Measurements from ENCODE around the gene ORMDL1. TPM values are rescaled to one million over a fixed set of nuclear protein-coding genes. Genes with fewer than 3 reads are reported as not detected.

The ORMDL1 gene
- total and polyA plus RNA-seq, 2 of the 13 experiments (the other 11 are each of a cell fraction or from before 2014, with no cell fraction given): 67.5 to 160 TPM

- TF ChIP-seq, protein P1, sequence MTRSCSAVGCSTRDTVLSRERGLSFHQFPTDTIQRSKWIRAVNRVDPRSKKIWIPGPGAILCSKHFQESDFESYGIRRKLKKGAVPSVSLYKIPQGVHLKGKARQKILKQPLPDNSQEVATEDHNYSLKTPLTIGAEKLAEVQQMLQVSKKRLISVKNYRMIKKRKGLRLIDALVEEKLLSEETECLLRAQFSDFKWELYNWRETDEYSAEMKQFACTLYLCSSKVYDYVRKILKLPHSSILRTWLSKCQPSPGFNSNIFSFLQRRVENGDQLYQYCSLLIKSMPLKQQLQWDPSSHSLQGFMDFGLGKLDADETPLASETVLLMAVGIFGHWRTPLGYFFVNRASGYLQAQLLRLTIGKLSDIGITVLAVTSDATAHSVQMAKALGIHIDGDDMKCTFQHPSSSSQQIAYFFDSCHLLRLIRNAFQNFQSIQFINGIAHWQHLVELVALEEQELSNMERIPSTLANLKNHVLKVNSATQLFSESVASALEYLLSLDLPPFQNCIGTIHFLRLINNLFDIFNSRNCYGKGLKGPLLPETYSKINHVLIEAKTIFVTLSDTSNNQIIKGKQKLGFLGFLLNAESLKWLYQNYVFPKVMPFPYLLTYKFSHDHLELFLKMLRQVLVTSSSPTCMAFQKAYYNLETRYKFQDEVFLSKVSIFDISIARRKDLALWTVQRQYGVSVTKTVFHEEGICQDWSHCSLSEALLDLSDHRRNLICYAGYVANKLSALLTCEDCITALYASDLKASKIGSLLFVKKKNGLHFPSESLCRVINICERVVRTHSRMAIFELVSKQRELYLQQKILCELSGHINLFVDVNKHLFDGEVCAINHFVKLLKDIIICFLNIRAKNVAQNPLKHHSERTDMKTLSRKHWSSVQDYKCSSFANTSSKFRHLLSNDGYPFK (CRISPR knock-in tag; IDR thresholded peaks at IDR 0.05; ENCODE audit: borderline replicate concordance): peak; percentile 95; the same call in 1 of the 2 replicates
- TF ChIP-seq, protein P2, sequence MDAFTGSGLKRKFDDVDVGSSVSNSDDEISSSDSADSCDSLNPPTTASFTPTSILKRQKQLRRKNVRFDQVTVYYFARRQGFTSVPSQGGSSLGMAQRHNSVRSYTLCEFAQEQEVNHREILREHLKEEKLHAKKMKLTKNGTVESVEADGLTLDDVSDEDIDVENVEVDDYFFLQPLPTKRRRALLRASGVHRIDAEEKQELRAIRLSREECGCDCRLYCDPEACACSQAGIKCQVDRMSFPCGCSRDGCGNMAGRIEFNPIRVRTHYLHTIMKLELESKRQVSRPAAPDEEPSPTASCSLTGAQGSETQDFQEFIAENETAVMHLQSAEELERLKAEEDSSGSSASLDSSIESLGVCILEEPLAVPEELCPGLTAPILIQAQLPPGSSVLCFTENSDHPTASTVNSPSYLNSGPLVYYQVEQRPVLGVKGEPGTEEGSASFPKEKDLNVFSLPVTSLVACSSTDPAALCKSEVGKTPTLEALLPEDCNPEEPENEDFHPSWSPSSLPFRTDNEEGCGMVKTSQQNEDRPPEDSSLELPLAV (CRISPR knock-in tag; conservative IDR thresholded peaks at IDR 0.05; ENCODE audit: low read depth): no peak
- TF ChIP-seq ZNF720 (CRISPR knock-in tag; IDR thresholded peaks at IDR 0.05) (peak; percentile 21; the same call in 1 of the 2 replicates), GFI1 (CRISPR knock-in tag; IDR thresholded peaks at IDR 0.05; ENCODE audit: borderline replicate concordance) (peak; percentile 85), ZNF235 (CRISPR knock-in tag; IDR thresholded peaks at IDR 0.05; ENCODE audit: borderline replicate concordance) (peak; percentile 93; the same call in 1 of the 2 replicates), MXI1 (IDR thresholded peaks at IDR 0.05; ENCODE audit: borderline replicate concordance, low read depth, low read length) (peak; percentile 91; the same call in 1 of the 3 replicates), ZNF792 (CRISPR knock-in tag; IDR thresholded peaks at IDR 0.05) (peak; percentile 81), ZKSCAN8 (CRISPR knock-in tag; IDR thresholded peaks at IDR 0.05; ENCODE audit: borderline replicate concordance) (no peak), KLF11 (CRISPR knock-in tag; IDR thresholded peaks at IDR 0.05) (peak; percentile 52; the same call in 1 of the 2 replicates), ZNF337 (CRISPR knock-in tag; IDR thresholded peaks at IDR 0.05; ENCODE audit: borderline replicate concordance, low read depth) (peak; percentile 98), NFRKB (IDR thresholded peaks at IDR 0.05) (no peak), ADNP (CRISPR knock-in tag; IDR thresholded peaks at IDR 0.05) (no peak), ZNF704 (CRISPR knock-in tag; IDR thresholded peaks at IDR 0.05; ENCODE audit: borderline replicate concordance) (peak; percentile 87; the same call in 1 of the 2 replicates), ATF7-NPFF (CRISPR knock-in tag; IDR thresholded peaks at IDR 0.05; ENCODE audit: low read depth) (peak; percentile 88)
- TF ChIP-seq, protein P3, sequence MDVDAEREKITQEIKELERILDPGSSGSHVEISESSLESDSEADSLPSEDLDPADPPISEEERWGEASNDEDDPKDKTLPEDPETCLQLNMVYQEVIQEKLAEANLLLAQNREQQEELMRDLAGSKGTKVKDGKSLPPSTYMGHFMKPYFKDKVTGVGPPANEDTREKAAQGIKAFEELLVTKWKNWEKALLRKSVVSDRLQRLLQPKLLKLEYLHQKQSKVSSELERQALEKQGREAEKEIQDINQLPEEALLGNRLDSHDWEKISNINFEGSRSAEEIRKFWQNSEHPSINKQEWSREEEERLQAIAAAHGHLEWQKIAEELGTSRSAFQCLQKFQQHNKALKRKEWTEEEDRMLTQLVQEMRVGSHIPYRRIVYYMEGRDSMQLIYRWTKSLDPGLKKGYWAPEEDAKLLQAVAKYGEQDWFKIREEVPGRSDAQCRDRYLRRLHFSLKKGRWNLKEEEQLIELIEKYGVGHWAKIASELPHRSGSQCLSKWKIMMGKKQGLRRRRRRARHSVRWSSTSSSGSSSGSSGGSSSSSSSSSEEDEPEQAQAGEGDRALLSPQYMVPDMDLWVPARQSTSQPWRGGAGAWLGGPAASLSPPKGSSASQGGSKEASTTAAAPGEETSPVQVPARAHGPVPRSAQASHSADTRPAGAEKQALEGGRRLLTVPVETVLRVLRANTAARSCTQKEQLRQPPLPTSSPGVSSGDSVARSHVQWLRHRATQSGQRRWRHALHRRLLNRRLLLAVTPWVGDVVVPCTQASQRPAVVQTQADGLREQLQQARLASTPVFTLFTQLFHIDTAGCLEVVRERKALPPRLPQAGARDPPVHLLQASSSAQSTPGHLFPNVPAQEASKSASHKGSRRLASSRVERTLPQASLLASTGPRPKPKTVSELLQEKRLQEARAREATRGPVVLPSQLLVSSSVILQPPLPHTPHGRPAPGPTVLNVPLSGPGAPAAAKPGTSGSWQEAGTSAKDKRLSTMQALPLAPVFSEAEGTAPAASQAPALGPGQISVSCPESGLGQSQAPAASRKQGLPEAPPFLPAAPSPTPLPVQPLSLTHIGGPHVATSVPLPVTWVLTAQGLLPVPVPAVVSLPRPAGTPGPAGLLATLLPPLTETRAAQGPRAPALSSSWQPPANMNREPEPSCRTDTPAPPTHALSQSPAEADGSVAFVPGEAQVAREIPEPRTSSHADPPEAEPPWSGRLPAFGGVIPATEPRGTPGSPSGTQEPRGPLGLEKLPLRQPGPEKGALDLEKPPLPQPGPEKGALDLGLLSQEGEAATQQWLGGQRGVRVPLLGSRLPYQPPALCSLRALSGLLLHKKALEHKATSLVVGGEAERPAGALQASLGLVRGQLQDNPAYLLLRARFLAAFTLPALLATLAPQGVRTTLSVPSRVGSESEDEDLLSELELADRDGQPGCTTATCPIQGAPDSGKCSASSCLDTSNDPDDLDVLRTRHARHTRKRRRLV (CRISPR knock-in tag; IDR thresholded peaks at IDR 0.05): peak; percentile 94
- TF ChIP-seq, protein P4, sequence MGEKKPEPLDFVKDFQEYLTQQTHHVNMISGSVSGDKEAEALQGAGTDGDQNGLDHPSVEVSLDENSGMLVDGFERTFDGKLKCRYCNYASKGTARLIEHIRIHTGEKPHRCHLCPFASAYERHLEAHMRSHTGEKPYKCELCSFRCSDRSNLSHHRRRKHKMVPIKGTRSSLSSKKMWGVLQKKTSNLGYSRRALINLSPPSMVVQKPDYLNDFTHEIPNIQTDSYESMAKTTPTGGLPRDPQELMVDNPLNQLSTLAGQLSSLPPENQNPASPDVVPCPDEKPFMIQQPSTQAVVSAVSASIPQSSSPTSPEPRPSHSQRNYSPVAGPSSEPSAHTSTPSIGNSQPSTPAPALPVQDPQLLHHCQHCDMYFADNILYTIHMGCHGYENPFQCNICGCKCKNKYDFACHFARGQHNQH (CRISPR knock-in tag; IDR thresholded peaks at IDR 0.05): peak; percentile 88; the same call in 1 of the 2 replicates
These were observed at the start of gene ORMDL1, which contains the start of gene PMS1 (continued) for GRCh38 chr2:189783927-189784867.
